H1 (cell line): ENCODE results near the gene PARK7. TPM values are rescaled to one million over a fixed set of nuclear protein-coding genes. Genes with fewer than 3 reads are reported as not detected.

Experiments
- CBX5 ChIP-seq: fragments of 300-800, 300-1000 bp; sonication (generic); IDR thresholded peaks from 2 replicates; pipeline ENCODE4 v1.7.1; 2016; ENCODE audit warnings: antibody characterized with exemption, low read length, low read depth
- CHD1 ChIP-seq: IDR thresholded peaks from 2 replicates; pipeline ENCODE4 v1.6.1; 2012; ENCODE audit warnings: low read depth, low read length, improper control_type of control experiment
- PHF8 ChIP-seq: fragments of 200-600 bp; sonication (generic); conservative IDR thresholded peaks from 2 replicates; pipeline ENCODE4 v1.7.1; 2012; ENCODE audit warnings: low read depth, mild to moderate bottlenecking, inconsistent platforms, low read length, moderate library complexity
- POLR2AphosphoS5 ChIP-seq: IDR thresholded peaks from 2 replicates; pipeline ENCODE4 v1.6.1; 2011; ENCODE audit warnings: low read depth, low read length
- SIX5 ChIP-seq: IDR thresholded peaks from 2 replicates; pipeline ENCODE4 v1.6.1; 2011; ENCODE audit warnings: mild to moderate bottlenecking, low read depth, low read length
- SP1 ChIP-seq: IDR thresholded peaks from 2 replicates; pipeline ENCODE4 v1.6.1; 2011; ENCODE audit warnings: low read depth, low read length
- polyA plus RNA-seq, 7 experiments: library from polyadenylated mRNA; depleted of rRNA in 3 of 7; stranded (reverse) in 5 of 7; unstranded in 2 of 7; fragments of >200 nt in 5 of 7; fragments of 200-250 nt in 2 of 7; gene quantifications; 1 replicate in 5 of 7; 2 replicates in 1 of 7; 4 replicates in 1 of 7; pipeline versions ENCODE4 v1.2.1 to v1.2.3, GENCODE V29; 2011 to 2013; ENCODE audit warnings: missing spikeins in 2 of 7, mixed read lengths in 2 of 7
- total RNA-seq: library from RNA; stranded (reverse); fragmentation: NEBNext Ultra II Directional; extraction: Animal tissue kit (Norgen Biotek cat#: 25700); gene quantifications from 2 replicates; pipeline ENCODE4 v1.2.1, GENCODE V29; 2021
- TF ChIP-seq, protein P1 (sequence below): fragments of 300-600 bp; sonication (generic); IDR thresholded peaks from 2 replicates; pipeline ENCODE4 v1.7.1; 2012; ENCODE audit warnings: low read length, moderate library complexity, mild to moderate bottlenecking, inconsistent platforms; ENCODE audit not compliant: insufficient replicate concordance
- TF ChIP-seq, protein P2 (sequence below), 3 experiments: IDR thresholded peaks; 1 replicate in 2 of 3; 2 replicates in 1 of 3; pipeline versions ENCODE4 v1.5.1 to v1.6.1; 2011; ENCODE audit warnings: low read length in 3 of 3, mild to moderate bottlenecking in 3 of 3, inconsistent platforms in 2 of 3, low read depth in 1 of 3, moderate library complexity in 1 of 3; ENCODE audit not compliant: insufficient read depth in 1 of 3; ENCODE audit errors: control extremely low read depth in 1 of 3

The PARK7 gene
- total and polyA plus RNA-seq, 2 of the 8 experiments (the other 6 are each of a cell fraction or from before 2014, with no cell fraction given), result 206 to 383 TPM

GRCh38 chr1:7956218-7957032, 5.1 kb upstream of the PARK7 start (continued):
- TF ChIP-seq, protein P1, sequence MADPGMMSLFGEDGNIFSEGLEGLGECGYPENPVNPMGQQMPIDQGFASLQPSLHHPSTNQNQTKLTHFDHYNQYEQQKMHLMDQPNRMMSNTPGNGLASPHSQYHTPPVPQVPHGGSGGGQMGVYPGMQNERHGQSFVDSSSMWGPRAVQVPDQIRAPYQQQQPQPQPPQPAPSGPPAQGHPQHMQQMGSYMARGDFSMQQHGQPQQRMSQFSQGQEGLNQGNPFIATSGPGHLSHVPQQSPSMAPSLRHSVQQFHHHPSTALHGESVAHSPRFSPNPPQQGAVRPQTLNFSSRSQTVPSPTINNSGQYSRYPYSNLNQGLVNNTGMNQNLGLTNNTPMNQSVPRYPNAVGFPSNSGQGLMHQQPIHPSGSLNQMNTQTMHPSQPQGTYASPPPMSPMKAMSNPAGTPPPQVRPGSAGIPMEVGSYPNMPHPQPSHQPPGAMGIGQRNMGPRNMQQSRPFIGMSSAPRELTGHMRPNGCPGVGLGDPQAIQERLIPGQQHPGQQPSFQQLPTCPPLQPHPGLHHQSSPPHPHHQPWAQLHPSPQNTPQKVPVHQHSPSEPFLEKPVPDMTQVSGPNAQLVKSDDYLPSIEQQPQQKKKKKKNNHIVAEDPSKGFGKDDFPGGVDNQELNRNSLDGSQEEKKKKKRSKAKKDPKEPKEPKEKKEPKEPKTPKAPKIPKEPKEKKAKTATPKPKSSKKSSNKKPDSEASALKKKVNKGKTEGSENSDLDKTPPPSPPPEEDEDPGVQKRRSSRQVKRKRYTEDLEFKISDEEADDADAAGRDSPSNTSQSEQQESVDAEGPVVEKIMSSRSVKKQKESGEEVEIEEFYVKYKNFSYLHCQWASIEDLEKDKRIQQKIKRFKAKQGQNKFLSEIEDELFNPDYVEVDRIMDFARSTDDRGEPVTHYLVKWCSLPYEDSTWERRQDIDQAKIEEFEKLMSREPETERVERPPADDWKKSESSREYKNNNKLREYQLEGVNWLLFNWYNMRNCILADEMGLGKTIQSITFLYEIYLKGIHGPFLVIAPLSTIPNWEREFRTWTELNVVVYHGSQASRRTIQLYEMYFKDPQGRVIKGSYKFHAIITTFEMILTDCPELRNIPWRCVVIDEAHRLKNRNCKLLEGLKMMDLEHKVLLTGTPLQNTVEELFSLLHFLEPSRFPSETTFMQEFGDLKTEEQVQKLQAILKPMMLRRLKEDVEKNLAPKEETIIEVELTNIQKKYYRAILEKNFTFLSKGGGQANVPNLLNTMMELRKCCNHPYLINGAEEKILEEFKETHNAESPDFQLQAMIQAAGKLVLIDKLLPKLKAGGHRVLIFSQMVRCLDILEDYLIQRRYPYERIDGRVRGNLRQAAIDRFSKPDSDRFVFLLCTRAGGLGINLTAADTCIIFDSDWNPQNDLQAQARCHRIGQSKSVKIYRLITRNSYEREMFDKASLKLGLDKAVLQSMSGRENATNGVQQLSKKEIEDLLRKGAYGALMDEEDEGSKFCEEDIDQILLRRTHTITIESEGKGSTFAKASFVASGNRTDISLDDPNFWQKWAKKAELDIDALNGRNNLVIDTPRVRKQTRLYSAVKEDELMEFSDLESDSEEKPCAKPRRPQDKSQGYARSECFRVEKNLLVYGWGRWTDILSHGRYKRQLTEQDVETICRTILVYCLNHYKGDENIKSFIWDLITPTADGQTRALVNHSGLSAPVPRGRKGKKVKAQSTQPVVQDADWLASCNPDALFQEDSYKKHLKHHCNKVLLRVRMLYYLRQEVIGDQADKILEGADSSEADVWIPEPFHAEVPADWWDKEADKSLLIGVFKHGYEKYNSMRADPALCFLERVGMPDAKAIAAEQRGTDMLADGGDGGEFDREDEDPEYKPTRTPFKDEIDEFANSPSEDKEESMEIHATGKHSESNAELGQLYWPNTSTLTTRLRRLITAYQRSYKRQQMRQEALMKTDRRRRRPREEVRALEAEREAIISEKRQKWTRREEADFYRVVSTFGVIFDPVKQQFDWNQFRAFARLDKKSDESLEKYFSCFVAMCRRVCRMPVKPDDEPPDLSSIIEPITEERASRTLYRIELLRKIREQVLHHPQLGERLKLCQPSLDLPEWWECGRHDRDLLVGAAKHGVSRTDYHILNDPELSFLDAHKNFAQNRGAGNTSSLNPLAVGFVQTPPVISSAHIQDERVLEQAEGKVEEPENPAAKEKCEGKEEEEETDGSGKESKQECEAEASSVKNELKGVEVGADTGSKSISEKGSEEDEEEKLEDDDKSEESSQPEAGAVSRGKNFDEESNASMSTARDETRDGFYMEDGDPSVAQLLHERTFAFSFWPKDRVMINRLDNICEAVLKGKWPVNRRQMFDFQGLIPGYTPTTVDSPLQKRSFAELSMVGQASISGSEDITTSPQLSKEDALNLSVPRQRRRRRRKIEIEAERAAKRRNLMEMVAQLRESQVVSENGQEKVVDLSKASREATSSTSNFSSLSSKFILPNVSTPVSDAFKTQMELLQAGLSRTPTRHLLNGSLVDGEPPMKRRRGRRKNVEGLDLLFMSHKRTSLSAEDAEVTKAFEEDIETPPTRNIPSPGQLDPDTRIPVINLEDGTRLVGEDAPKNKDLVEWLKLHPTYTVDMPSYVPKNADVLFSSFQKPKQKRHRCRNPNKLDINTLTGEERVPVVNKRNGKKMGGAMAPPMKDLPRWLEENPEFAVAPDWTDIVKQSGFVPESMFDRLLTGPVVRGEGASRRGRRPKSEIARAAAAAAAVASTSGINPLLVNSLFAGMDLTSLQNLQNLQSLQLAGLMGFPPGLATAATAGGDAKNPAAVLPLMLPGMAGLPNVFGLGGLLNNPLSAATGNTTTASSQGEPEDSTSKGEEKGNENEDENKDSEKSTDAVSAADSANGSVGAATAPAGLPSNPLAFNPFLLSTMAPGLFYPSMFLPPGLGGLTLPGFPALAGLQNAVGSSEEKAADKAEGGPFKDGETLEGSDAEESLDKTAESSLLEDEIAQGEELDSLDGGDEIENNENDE, result no peak
- no peak for TF ChIP-seq POLR2AphosphoS5
- TF ChIP-seq SIX5, result no peak
- TF ChIP-seq, protein P2, sequence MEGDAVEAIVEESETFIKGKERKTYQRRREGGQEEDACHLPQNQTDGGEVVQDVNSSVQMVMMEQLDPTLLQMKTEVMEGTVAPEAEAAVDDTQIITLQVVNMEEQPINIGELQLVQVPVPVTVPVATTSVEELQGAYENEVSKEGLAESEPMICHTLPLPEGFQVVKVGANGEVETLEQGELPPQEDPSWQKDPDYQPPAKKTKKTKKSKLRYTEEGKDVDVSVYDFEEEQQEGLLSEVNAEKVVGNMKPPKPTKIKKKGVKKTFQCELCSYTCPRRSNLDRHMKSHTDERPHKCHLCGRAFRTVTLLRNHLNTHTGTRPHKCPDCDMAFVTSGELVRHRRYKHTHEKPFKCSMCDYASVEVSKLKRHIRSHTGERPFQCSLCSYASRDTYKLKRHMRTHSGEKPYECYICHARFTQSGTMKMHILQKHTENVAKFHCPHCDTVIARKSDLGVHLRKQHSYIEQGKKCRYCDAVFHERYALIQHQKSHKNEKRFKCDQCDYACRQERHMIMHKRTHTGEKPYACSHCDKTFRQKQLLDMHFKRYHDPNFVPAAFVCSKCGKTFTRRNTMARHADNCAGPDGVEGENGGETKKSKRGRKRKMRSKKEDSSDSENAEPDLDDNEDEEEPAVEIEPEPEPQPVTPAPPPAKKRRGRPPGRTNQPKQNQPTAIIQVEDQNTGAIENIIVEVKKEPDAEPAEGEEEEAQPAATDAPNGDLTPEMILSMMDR (IDR thresholded peaks at IDR 0.05; ENCODE audit: control extremely low read depth in 1 of 3, insufficient read depth in 1 of 3, low read depth in 1 of 3, low read length in 3 of 3), result no peak
- TF ChIP-seq CHD1, result no peak
- TF ChIP-seq CBX5, result no peak
- no peak for TF ChIP-seq SP1
- TF ChIP-seq PHF8, result no peak
